SW 1271 (cell line): ENCODE measurements around the gene SOD3.

Experiments used
- DNase-seq, 2 experiments: peaks; one replicate each; lab custom pipeline; 2025; lab: John Stamatoyannopoulos, UW

The SOD3 gene

GRCh38 chr4:24801136-24801855 is 5.9 kb downstream of the SOD3 start:
- no peak for DNase-seq

- DNase-seq: no peak
Observed at GRCh38 chr4:24802648-24803047, 7.3 kb downstream of the SOD3 start.

- DNase-seq: no peak
Observed at GRCh38 chr4:24805067-24805466, 9.7 kb downstream of the SOD3 start.

- no peak for DNase-seq
Observed at GRCh38 chr4:24805566-24805965, 10.2 kb downstream of the SOD3 start.

GRCh38 chr4:24806206-24806990 is 11.0 kb downstream of the SOD3 start:
- no peak for DNase-seq

- no peak for DNase-seq
Observed at GRCh38 chr4:24807611-24808010, 12.2 kb downstream of the SOD3 start.

- no peak for DNase-seq
Observed at GRCh38 chr4:24808261-24808660, 12.9 kb downstream of the SOD3 start.

- no peak for DNase-seq
Observed at GRCh38 chr4:24808955-24809354, 13.6 kb downstream of the SOD3 start.

- no peak for DNase-seq
Observed at GRCh38 chr4:24809376-24809775, 14.0 kb downstream of the SOD3 start.

- no peak for DNase-seq
Observed at GRCh38 chr4:24809815-24810405, 14.5 kb downstream of the SOD3 start.

- no peak for DNase-seq
Observed at GRCh38 chr4:24810871-24811631, 15.7 kb downstream of the SOD3 start.

GRCh38 chr4:24813732-24814131 is 18.4 kb downstream of the SOD3 start:
- DNase-seq: no peak

- no peak for DNase-seq
Observed at GRCh38 chr4:24816797-24817196, 21.4 kb downstream of the SOD3 start.

- no peak for DNase-seq
Observed at GRCh38 chr4:24820541-24820940, 25.2 kb downstream of the SOD3 start.

- DNase-seq: no peak
Observed at GRCh38 chr4:24824720-24825119, 29.3 kb downstream of the SOD3 start.

- no peak for DNase-seq
Observed at GRCh38 chr4:24831637-24832036, 36.3 kb downstream of the SOD3 start.

GRCh38 chr4:24835696-24836095 is 40.3 kb downstream of the SOD3 start:
- no peak for DNase-seq

GRCh38 chr4:24836661-24837242 is 41.4 kb downstream of the SOD3 start:
- no peak for DNase-seq

GRCh38 chr4:24837336-24837735 is 42.0 kb downstream of the SOD3 start:
- no peak for DNase-seq

GRCh38 chr4:24837781-24838180 is 42.4 kb downstream of the SOD3 start:
- no peak for DNase-seq

- DNase-seq: no peak
Observed at GRCh38 chr4:24840362-24840761, 45.0 kb downstream of the SOD3 start.
